Neural progenitor cell (in vitro differentiated cells): ENCODE data around the gene ATP2A3. TPM values are rescaled to one million over a fixed set of nuclear protein-coding genes. Genes with fewer than 3 reads are reported as not detected.

Source experiments
- DNase-seq: peaks from one replicate; pipeline ENCODE4 v3.0.0-alpha.2; 2016; ENCODE audit warnings: low spot score
- H2AFZ ChIP-seq: fragments of 200-600 bp; sonication (generic); replicated peaks from 2 replicates; pipeline ENCODE4 v1.6.1; 2016; ENCODE audit warnings: antibody characterized with exemption
- H3F3A ChIP-seq: fragments of 200-600 bp; sonication (generic); 2 replicates; pipeline ENCODE4 v1.6.1; 2016; ENCODE audit warnings: antibody characterized with exemption, low read depth
- H3K27ac ChIP-seq: fragments of 200-600 bp; sonication (generic); 2 replicates; pipeline ENCODE4 v1.5.1; 2016; ENCODE audit warnings: mild to moderate bottlenecking
- H3K27me3 ChIP-seq: fragments of 200-600 bp; sonication (generic); 2 replicates; pipeline ENCODE4 v1.6.1; 2016; ENCODE audit warnings: mild to moderate bottlenecking, moderate library complexity
- H3K36me3 ChIP-seq: fragments of 200-600 bp; sonication (generic); 2 replicates; pipeline ENCODE4 v1.5.1; 2016
- H3K4me1 ChIP-seq: fragments of 200-600 bp; sonication (generic); 2 replicates; pipeline ENCODE4 v1.6.1; 2016; ENCODE audit warnings: mixed run types
- H3K4me2 ChIP-seq: fragments of 200-600 bp; sonication (generic); 2 replicates; pipeline ENCODE4 v1.6.1; 2016
- H3K4me3 ChIP-seq: fragments of 200-600 bp; sonication (generic); 2 replicates; pipeline ENCODE4 v1.5.1; 2016
- H3K79me2 ChIP-seq: fragments of 200-600 bp; sonication (generic); 2 replicates; pipeline ENCODE4 v1.6.1; 2016; ENCODE audit warnings: low read depth
- H3K9ac ChIP-seq: fragments of 200-600 bp; sonication (generic); 2 replicates; pipeline ENCODE4 v1.6.1; 2016
- H3K9me3 ChIP-seq: fragments of 200-600 bp; sonication (generic); 2 replicates; pipeline ENCODE4 v1.5.1; 2016; ENCODE audit warnings: low read depth
- H4K20me1 ChIP-seq: fragments of 200-600 bp; sonication (generic); 2 replicates; pipeline ENCODE4 v1.6.1; 2016; ENCODE audit warnings: low read depth
- H3K27ac Mint-ChIP-seq: 3 replicates; pipeline ENCODE4 v1.8.0; 2021; ENCODE audit warnings: mixed read lengths
- H3K27me3 Mint-ChIP-seq: 2 replicates; pipeline ENCODE4 v1.8.0; 2022; ENCODE audit warnings: low read depth, mild to moderate bottlenecking, inconsistent platforms, moderate library complexity, mixed read lengths; ENCODE audit not compliant: insufficient read depth
- H3K36me3 Mint-ChIP-seq: 3 replicates; pipeline ENCODE4 v1.8.0; 2021; ENCODE audit warnings: mixed read lengths
- H3K4me1 Mint-ChIP-seq: 3 replicates; pipeline ENCODE4 v1.8.0; 2021; ENCODE audit warnings: mixed read lengths
- H3K4me3 Mint-ChIP-seq: 3 replicates; pipeline ENCODE4 v1.8.0; 2021; ENCODE audit warnings: mild to moderate bottlenecking, moderate library complexity, mixed read lengths
- H3K9me3 Mint-ChIP-seq: 3 replicates; pipeline ENCODE4 v1.8.0; 2020; ENCODE audit warnings: mixed read lengths
- CTCF ChIP-seq: fragments of 200-600 bp; sonication (generic); IDR thresholded peaks from 2 replicates; pipeline ENCODE4 v1.5.1; 2017; ENCODE audit warnings: antibody characterized with exemption, mild to moderate bottlenecking
- EZH2 ChIP-seq: fragments of 200-600 bp; sonication (generic); IDR thresholded peaks from 2 replicates; pipeline ENCODE4 v1.6.1; 2017; ENCODE audit warnings: antibody characterized with exemption, mild to moderate bottlenecking, moderate library complexity
- EZH2phosphoT487 ChIP-seq: fragments of 200-600 bp; sonication (generic); IDR thresholded peaks from 2 replicates; pipeline ENCODE4 v1.6.1; 2017; ENCODE audit warnings: antibody characterized with exemption
- total RNA-seq: library from RNA; depleted of rRNA; stranded (reverse); fragments of >200 nt; gene quantifications from 2 replicates; pipeline ENCODE4 v1.2.3, GENCODE V29; 2015; ENCODE audit warnings: low replicate concordance

The ATP2A3 gene
- total RNA-seq, 1 donor from 2014 or later = 0.65 TPM

- H3K4me3 Mint-ChIP-seq = no peak overlapping the region
- Histone ChIP-seq H4K20me1 (no peaks in the 10 kb centered on the region), H3K9ac (no peak overlapping the region), H3K4me1 (no peaks in the 10 kb centered on the region), H3K4me2 (no peak overlapping the region), H3K9me3 (no peaks in the 10 kb centered on the region), H3K4me3 (no peak overlapping the region), H3K36me3 (no peaks in the 10 kb centered on the region), H2AFZ (no peak overlapping the region), H3K79me2 (no peaks in the 10 kb centered on the region), H3K27me3 (no peaks in the 10 kb centered on the region), H3F3A (no peaks in the 10 kb centered on the region), H3K27ac (no peak overlapping the region)
- H3K4me1 Mint-ChIP-seq = peaks cover 4% of the 10 kb centered on the region
- no peak for DNase-seq
- peaks cover 2% of the 10 kb centered on the region for H3K9me3 Mint-ChIP-seq
- peaks cover 9% of the 10 kb centered on the region for H3K27me3 Mint-ChIP-seq
- no peaks in the 10 kb centered on the region for H3K36me3 Mint-ChIP-seq
- no peak overlapping the region for H3K27ac Mint-ChIP-seq
- TF ChIP-seq CTCF (no peak), EZH2 (no peak), EZH2phosphoT487 (no peak)
These were observed 22.7 kb upstream of the ATP2A3 start for GRCh38 chr17:3986939-3987335.

GRCh38 chr17:3986270-3986938 lies 22.2 kb upstream of the ATP2A3 start:
- no peaks in the 10 kb centered on the region for H3K36me3 Mint-ChIP-seq
- H3K27me3 ChIP-seq = no peaks in the 10 kb centered on the region
- H3K27me3 Mint-ChIP-seq = peaks cover 11% of the 10 kb centered on the region
- no peak overlapping the region for H3K4me3 Mint-ChIP-seq
- H3K4me2 ChIP-seq = no peak overlapping the region
- no peaks in the 10 kb centered on the region for H3K36me3 ChIP-seq
- no peaks in the 10 kb centered on the region for H3K9me3 ChIP-seq
- no peak overlapping the region for H3K27ac Mint-ChIP-seq
- H3K27ac ChIP-seq = no peak overlapping the region
- no peak overlapping the region for H3K4me3 ChIP-seq
- peaks cover 5% of the 10 kb centered on the region for H3K4me1 Mint-ChIP-seq
- no peak overlapping the region for H2AFZ ChIP-seq
- no peak for DNase-seq
- H4K20me1 ChIP-seq = no peaks in the 10 kb centered on the region
- no peaks in the 10 kb centered on the region for H3K4me1 ChIP-seq
- H3K79me2 ChIP-seq = no peaks in the 10 kb centered on the region
- no peak overlapping the region for H3K9ac ChIP-seq
- no peaks in the 10 kb centered on the region for H3F3A ChIP-seq
- H3K9me3 Mint-ChIP-seq = peaks cover 2% of the 10 kb centered on the region
- no peak for TF ChIP-seq CTCF
- no peak for TF ChIP-seq EZH2phosphoT487
- TF ChIP-seq EZH2 = no peak

GRCh38 chr17:3985846-3986245 lies 21.6 kb upstream of the ATP2A3 start:
- Histone ChIP-seq H3K9me3 (no peaks in the 10 kb centered on the region), H3K27me3 (no peaks in the 10 kb centered on the region), H2AFZ (no peak overlapping the region), H3K36me3 (no peaks in the 10 kb centered on the region), H4K20me1 (no peaks in the 10 kb centered on the region), H3K4me2 (no peak overlapping the region), H3K4me3 (no peak overlapping the region), H3K27ac (no peak overlapping the region), H3K4me1 (no peaks in the 10 kb centered on the region), H3K9ac (no peak overlapping the region), H3K79me2 (no peaks in the 10 kb centered on the region), H3F3A (no peaks in the 10 kb centered on the region)
- Mint-ChIP-seq H3K9me3 (peaks cover 2% of the 10 kb centered on the region), H3K27me3 (peaks cover 11% of the 10 kb centered on the region), H3K36me3 (no peaks in the 10 kb centered on the region), H3K4me1 (peaks cover 7% of the 10 kb centered on the region), H3K4me3 (no peak overlapping the region), H3K27ac (no peak overlapping the region)
- DNase-seq = no peak
- TF ChIP-seq CTCF = no peak
- TF ChIP-seq EZH2phosphoT487 = no peak
